ENCODE data around the gene MTHFD2L.
"Not testable (repeated sequence)": the region's sequence is repeated elsewhere in the genome, so short reads cannot be mapped to it uniquely, and the experiment has no call there.

The MTHFD2L gene

GRCh38 chr4:74127745-74128144 lies 30.2 kb upstream of the MTHFD2L start:
- H3K27ac ChIP-seq (ENCODE audit: low read depth, low read length): no peak overlapping the region
- no peak for TF ChIP-seq CTCF (IDR thresholded peaks at IDR 0.05; ENCODE audit: insufficient read depth, low read length, poor library complexity, severe bottlenecking)
- TF ChIP-seq EZH2phosphoT487 (conservative IDR thresholded peaks at IDR 0.05; ENCODE audit: low read length): no peak

DNA sequence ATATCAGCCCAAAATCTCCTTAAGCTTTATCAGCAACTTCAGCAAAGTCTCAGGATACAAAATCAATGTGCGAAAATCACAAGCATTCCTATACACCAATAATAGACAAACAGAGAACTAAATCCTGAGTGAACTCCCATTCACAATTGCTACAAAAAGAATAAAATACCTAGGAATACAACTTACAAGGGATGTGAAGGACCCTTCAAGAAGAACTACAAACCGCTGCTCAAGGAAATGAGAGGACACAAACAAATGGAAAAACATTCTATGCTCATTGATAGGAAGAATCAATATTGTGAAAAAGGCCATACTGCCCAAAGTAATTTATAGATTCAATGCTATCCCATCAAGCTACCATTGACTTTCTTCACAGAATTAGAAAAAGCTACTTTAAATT lies 27.1 kb upstream of the MTHFD2L start:
- not testable (repeated sequence) for H3K27me3 ChIP-seq (ENCODE audit: low read length); H3K27ac ChIP-seq (ENCODE audit: low read depth, low read length); H3K79me2 ChIP-seq (ENCODE audit: insufficient read depth, low read length); H2AFZ ChIP-seq (ENCODE audit: low read depth, low read length, severe bottlenecking); H3F3A ChIP-seq (ENCODE audit: insufficient read depth); H3K4me3 ChIP-seq (ENCODE audit: insufficient read depth, low read length, poor library complexity, severe bottlenecking); H3K9me3 ChIP-seq (ENCODE audit: insufficient read depth, low read length); H3K9me2 ChIP-seq (replicated peaks; ENCODE audit: insufficient read depth, low read length); H3K4me2 ChIP-seq (ENCODE audit: low read depth, low read length, poor library complexity, severe bottlenecking); H4K20me1 ChIP-seq (ENCODE audit: low read depth, low read length); H3K36me3 ChIP-seq (ENCODE audit: low read length); H3K9ac ChIP-seq (ENCODE audit: low read length)

More at GRCh38 chr4:74127745-74128144, 30.2 kb upstream of the MTHFD2L start:
- no peaks in the 10 kb centered on the region for H3K9me3 ChIP-seq (ENCODE audit: insufficient read depth, low read length)
- H4K20me1 ChIP-seq (ENCODE audit: low read depth, low read length): no peaks in the 10 kb centered on the region
- no peaks in the 10 kb centered on the region for H3F3A ChIP-seq (ENCODE audit: insufficient read depth)
- no peaks in the 10 kb centered on the region for H3K27me3 ChIP-seq (ENCODE audit: low read length)
- H2AFZ ChIP-seq (ENCODE audit: low read depth, low read length, severe bottlenecking): no peak overlapping the region
- H3K4me2 ChIP-seq (ENCODE audit: low read depth, low read length, poor library complexity, severe bottlenecking): no peak overlapping the region
- H3K79me2 ChIP-seq (ENCODE audit: insufficient read depth, low read length): no peaks in the 10 kb centered on the region
- H3K9ac ChIP-seq (ENCODE audit: low read length): no peak overlapping the region
- H3K4me3 ChIP-seq (ENCODE audit: insufficient read depth, low read length, poor library complexity, severe bottlenecking): no peak overlapping the region
- H3K36me3 ChIP-seq (ENCODE audit: low read length): no peaks in the 10 kb centered on the region
- H3K9me2 ChIP-seq (replicated peaks; ENCODE audit: insufficient read depth, low read length): no peaks in the 10 kb centered on the region

- H3K79me2 ChIP-seq (ENCODE audit: insufficient read depth, low read length); H3K4me3 ChIP-seq (ENCODE audit: insufficient read depth, low read length, poor library complexity, severe bottlenecking); H3K27me3 ChIP-seq (ENCODE audit: low read length); H3K9me3 ChIP-seq (ENCODE audit: insufficient read depth, low read length); H3K36me3 ChIP-seq (ENCODE audit: low read length); H3K27ac ChIP-seq (ENCODE audit: low read depth, low read length); H4K20me1 ChIP-seq (ENCODE audit: low read depth, low read length); H3F3A ChIP-seq (ENCODE audit: insufficient read depth); H3K9me2 ChIP-seq (replicated peaks; ENCODE audit: insufficient read depth, low read length); H2AFZ ChIP-seq (ENCODE audit: low read depth, low read length, severe bottlenecking); H3K9ac ChIP-seq (ENCODE audit: low read length); H3K4me2 ChIP-seq (ENCODE audit: low read depth, low read length, poor library complexity, severe bottlenecking): not testable (repeated sequence)
These were observed 25.7 kb upstream of the MTHFD2L start for GRCh38 chr4:74132188-74132587.

- no peaks in the 10 kb centered on the region for H3F3A ChIP-seq (ENCODE audit: insufficient read depth)
- TF ChIP-seq CTCF (IDR thresholded peaks at IDR 0.05; ENCODE audit: insufficient read depth, low read length, poor library complexity, severe bottlenecking) (no peak), EZH2phosphoT487 (conservative IDR thresholded peaks at IDR 0.05; ENCODE audit: low read length) (no peak)
- H2AFZ ChIP-seq (ENCODE audit: low read depth, low read length, severe bottlenecking): no peak overlapping the region
- no peaks in the 10 kb centered on the region for H3K9me2 ChIP-seq (replicated peaks; ENCODE audit: insufficient read depth, low read length)
- no peak overlapping the region for H3K4me2 ChIP-seq (ENCODE audit: low read depth, low read length, poor library complexity, severe bottlenecking)
- no peaks in the 10 kb centered on the region for H3K79me2 ChIP-seq (ENCODE audit: insufficient read depth, low read length)
- no peaks in the 10 kb centered on the region for H3K36me3 ChIP-seq (ENCODE audit: low read length)
- no peaks in the 10 kb centered on the region for H3K27me3 ChIP-seq (ENCODE audit: low read length)
- H3K27ac ChIP-seq (ENCODE audit: low read depth, low read length): no peak overlapping the region
- no peaks in the 10 kb centered on the region for H3K9me3 ChIP-seq (ENCODE audit: insufficient read depth, low read length)
- H3K9ac ChIP-seq (ENCODE audit: low read length): no peak overlapping the region
- H4K20me1 ChIP-seq (ENCODE audit: low read depth, low read length): no peaks in the 10 kb centered on the region
- no peak overlapping the region for H3K4me3 ChIP-seq (ENCODE audit: insufficient read depth, low read length, poor library complexity, severe bottlenecking)
These were observed 25.0 kb upstream of the MTHFD2L start for GRCh38 chr4:74132944-74133343.
